IMR-90 (cell line): ENCODE results near the gene NCOA7. TPM values are rescaled to one million over a fixed set of nuclear protein-coding genes. Genes with fewer than 3 reads are reported as not detected.

Experiments
- ATAC-seq: fragments of 200-7000 bp; cut with Tn5 transposase; 2 replicates; pipeline ENCODE4 v1.9.1; 2020; ENCODE audit warnings: low read depth, mild to moderate bottlenecking, moderate library complexity
- BruUV-seq: library from RNA; stranded (reverse); fragments of 400-500 nt; replicated peaks from 2 replicates; lab custom pipeline; 2021; lab: Mats Ljungman, UMichigan
- CTCF ChIA-PET: fragments of 300-600 bp; formaldehyde crosslinking; extraction: SDS; loops from one replicate; lab custom pipeline; 2021; ENCODE audit warnings: antibody characterized with exemption; lab: Yijun Ruan, JAX
- POLR2A ChIA-PET: fragments of 300-600 bp; sonication (Branson Sonifier 250); formaldehyde crosslinking; loops from one replicate; lab custom pipeline; 2022; ENCODE audit warnings: antibody characterized with exemption; ENCODE audit not compliant: unreplicated experiment; lab: Charles Lee
- DNase-seq: peaks from one replicate; pipeline ENCODE4 v3.0.0; 2013
- H2AFZ ChIP-seq: replicated peaks from 2 replicates; pipeline ENCODE3; 2013; ENCODE audit warnings: low read length, mild to moderate bottlenecking; ENCODE audit not compliant: poor library complexity
- H2AK5ac ChIP-seq: 2 replicates; pipeline ENCODE4 v1.6.1; 2013; ENCODE audit warnings: low read depth, low read length, inconsistent platforms
- H2AK9ac ChIP-seq: replicated peaks from 2 replicates; pipeline ENCODE3; 2013; ENCODE audit warnings: mild to moderate bottlenecking, low read depth, low read length, moderate library complexity; ENCODE audit not compliant: poor library complexity
- H2BK120ac ChIP-seq: 2 replicates; pipeline ENCODE4 v1.6.1; 2013; ENCODE audit warnings: low read depth, low read length, inconsistent platforms
- H2BK15ac ChIP-seq: 3 replicates; pipeline ENCODE4 v1.6.1; 2013; ENCODE audit warnings: low read depth, low read length, inconsistent platforms
- H2BK20ac ChIP-seq: 2 replicates; pipeline ENCODE4 v1.6.1; 2013; ENCODE audit warnings: low read depth, mild to moderate bottlenecking, inconsistent platforms, low read length, moderate library complexity
- H2BK5ac ChIP-seq: 2 replicates; pipeline ENCODE4 v1.6.1; 2013; ENCODE audit warnings: mild to moderate bottlenecking, low read depth, low read length, inconsistent platforms; ENCODE audit not compliant: poor library complexity, severe bottlenecking
- H3K14ac ChIP-seq: replicated peaks from 2 replicates; pipeline ENCODE4 v1.6.1; 2013; ENCODE audit warnings: low read depth, low read length, inconsistent platforms
- H3K18ac ChIP-seq: 2 replicates; pipeline ENCODE4 v1.6.1; 2013; ENCODE audit warnings: low read depth, low read length, control low read depth
- H3K23ac ChIP-seq: 2 replicates; pipeline ENCODE4 v1.6.1; 2013; ENCODE audit warnings: low read depth, low read length, inconsistent platforms
- H3K27ac ChIP-seq: 2 replicates; pipeline ENCODE4 v1.5.1; 2013; ENCODE audit warnings: mild to moderate bottlenecking, control low read depth, low read length; ENCODE audit not compliant: insufficient read depth
- H3K27me3 ChIP-seq: 2 replicates; pipeline ENCODE4 v1.6.1; 2013; ENCODE audit warnings: low read length; ENCODE audit not compliant: control insufficient read depth, insufficient read depth
- H3K36me3 ChIP-seq: 2 replicates; pipeline ENCODE4 v1.6.1; 2013; ENCODE audit warnings: low read length, mixed read lengths; ENCODE audit not compliant: control insufficient read depth, insufficient read depth
- H3K4ac ChIP-seq: 2 replicates; pipeline ENCODE4 v1.6.1; 2013; ENCODE audit warnings: low read depth, low read length, inconsistent platforms
- H3K4me1 ChIP-seq: 2 replicates; pipeline ENCODE4 v1.6.1; 2013; ENCODE audit warnings: low read length, mixed read lengths; ENCODE audit not compliant: control insufficient read depth, insufficient read depth
- H3K4me2 ChIP-seq: 2 replicates; pipeline ENCODE4 v1.6.1; 2013; ENCODE audit warnings: low read depth, mild to moderate bottlenecking, control low read depth, low read length, moderate library complexity
- H3K4me3 ChIP-seq: 2 replicates; pipeline ENCODE4 v1.5.1; 2013; ENCODE audit warnings: low read depth, mild to moderate bottlenecking, control low read depth, low read length, moderate library complexity; ENCODE audit not compliant: insufficient read depth
- H3K56ac ChIP-seq: 2 replicates; pipeline ENCODE4 v1.6.1; 2013; ENCODE audit warnings: low read length, inconsistent platforms; ENCODE audit not compliant: insufficient read depth; ENCODE audit errors: extremely low read depth
- H3K79me1 ChIP-seq, 2 experiments: 2 replicates each; pipeline ENCODE4 v1.6.1; 2013; ENCODE audit warnings: low read length in 2 of 2, inconsistent platforms in 1 of 2, low read depth in 1 of 2
- H3K9ac ChIP-seq: 2 replicates; pipeline ENCODE4 v1.6.1; 2013; ENCODE audit warnings: low read depth, low read length, control low read depth
- H3K9me1 ChIP-seq: 2 replicates; pipeline ENCODE4 v1.6.1; 2013; ENCODE audit warnings: low read length, inconsistent platforms; ENCODE audit not compliant: insufficient read depth
- H3K9me3 ChIP-seq: 2 replicates; pipeline ENCODE4 v1.6.1; 2013; ENCODE audit warnings: low read length; ENCODE audit not compliant: control insufficient read depth, insufficient read depth
- H4K20me1 ChIP-seq: 2 replicates; pipeline ENCODE4 v1.6.1; 2013; ENCODE audit warnings: low read length, inconsistent platforms; ENCODE audit not compliant: insufficient read depth
- H4K5ac ChIP-seq: 2 replicates; pipeline ENCODE4 v1.6.1; 2013; ENCODE audit warnings: mild to moderate bottlenecking, low read depth, low read length, control low read depth
- H4K8ac ChIP-seq, 2 experiments: 2 replicates each; pipeline ENCODE4 v1.6.1; 2013; ENCODE audit warnings: low read depth in 2 of 2, low read length in 2 of 2, control low read depth in 1 of 2, inconsistent platforms in 1 of 2
- H4K91ac ChIP-seq: 2 replicates; pipeline ENCODE4 v1.6.1; 2013; ENCODE audit warnings: low read depth, low read length, inconsistent platforms; ENCODE audit not compliant: insufficient read depth
- BHLHE40 ChIP-seq: fragments of 150-350 bp; IDR thresholded peaks from 2 replicates; pipeline ENCODE4 v1.6.1; 2016; ENCODE audit warnings: mild to moderate bottlenecking, low read depth, low read length
- CEBPB ChIP-seq: IDR thresholded peaks from 2 replicates; pipeline ENCODE4 v1.6.1; 2012; ENCODE audit warnings: low read depth, low read length, improper control_type of control experiment
- CHD1 ChIP-seq: IDR thresholded peaks from 2 replicates; pipeline ENCODE4 v1.6.1; 2012; ENCODE audit warnings: low read depth, low read length, improper control_type of control experiment
- FOS ChIP-seq: fragments of 150-350 bp; IDR thresholded peaks from 2 replicates; pipeline ENCODE4 v1.6.1; 2016; ENCODE audit warnings: low read depth, low read length
- MAFK ChIP-seq: IDR thresholded peaks from 2 replicates; pipeline ENCODE4 v1.6.1; 2012; ENCODE audit warnings: low read depth, low read length, improper control_type of control experiment
- MAZ ChIP-seq: IDR thresholded peaks from 2 replicates; pipeline ENCODE4 v1.6.1; 2012; ENCODE audit warnings: low read depth, mild to moderate bottlenecking, low read length, improper control_type of control experiment, moderate library complexity, borderline replicate concordance
- MXI1 ChIP-seq: IDR thresholded peaks from 2 replicates; pipeline ENCODE4 v1.6.1; 2012; ENCODE audit warnings: low read depth, mild to moderate bottlenecking, low read length, moderate library complexity, borderline replicate concordance
- NFE2L2 ChIP-seq: fragments of 150-350 bp; IDR thresholded peaks from 2 replicates; pipeline ENCODE4 v1.6.1; 2016; ENCODE audit warnings: low read depth, mild to moderate bottlenecking, low read length
- POLR2A ChIP-seq: IDR thresholded peaks from 2 replicates; pipeline ENCODE4 v1.6.1; 2012; ENCODE audit warnings: mild to moderate bottlenecking, low read depth, low read length
- RAD21 ChIP-seq: IDR thresholded peaks from 2 replicates; pipeline ENCODE4 v1.6.1; 2012; ENCODE audit warnings: low read length, improper control_type of control experiment
- RCOR1 ChIP-seq: IDR thresholded peaks from 2 replicates; pipeline ENCODE4 v1.6.1; 2012; ENCODE audit warnings: mild to moderate bottlenecking, low read length, improper control_type of control experiment; ENCODE audit not compliant: insufficient replicate concordance
- RFX5 ChIP-seq: IDR thresholded peaks from 2 replicates; pipeline ENCODE4 v1.8.0; 2012; ENCODE audit warnings: low read depth, mild to moderate bottlenecking, low read length, moderate library complexity
- SMC3 ChIP-seq: fragments of 150-350 bp; IDR thresholded peaks from 2 replicates; pipeline ENCODE4 v1.6.1; 2016; ENCODE audit warnings: low read depth, mild to moderate bottlenecking, antibody characterized with exemption, low read length, moderate library complexity
- USF2 ChIP-seq: fragments of 150-350 bp; IDR thresholded peaks from 2 replicates; pipeline ENCODE4 v1.6.1; 2017; ENCODE audit warnings: mild to moderate bottlenecking, antibody characterized with exemption, low read length, low read depth
- WGBS, 2 experiments: methylation state at CpG; one replicate each; pipeline versions ENCODE4 v1.1.5 to v1.1.7; 2013; ENCODE audit warnings: missing lambda C conversion rate in 2 of 2; ENCODE audit not compliant: insufficient read length in 1 of 2; ENCODE audit errors: extremely low coverage in 2 of 2; 5-methylcytosine and 5-hydroxymethylcytosine counted together
- dilution Hi-C: fragments of 300-500 bp; cut with HindIII; formaldehyde crosslinking; loops from one replicate; pipeline ENCODE4 v1.14.3; 2018; ENCODE audit warnings: low sequenced_read_pairs; ENCODE audit not compliant: unreplicated experiment
- in situ Hi-C: fragments of 300-500 bp; cut with MboI; formaldehyde crosslinking; loops from 3 replicates; pipeline ENCODE4 v1.14.3; 2019; ENCODE audit warnings: low sequenced_read_pairs, inconsistent platforms, mixed read lengths
- intact Hi-C: fragments of 100-400 bp; cut with micrococcal nuclease; formaldehyde crosslinking; loops from 2 replicates; pipeline ENCODE4 v1.10.0; 2022
- polyA plus RNA-seq, 3 experiments: library from polyadenylated mRNA; depleted of rRNA; stranded (reverse); fragments of >200 nt; gene quantifications; 2 replicates each; pipeline ENCODE4 v1.2.3, GENCODE V29; 2012; ENCODE audit warnings: low replicate concordance in 1 of 3
- total RNA-seq: library from RNA; depleted of rRNA; stranded (reverse); fragments of >200 nt; gene quantifications from 2 replicates; pipeline ENCODE4 v1.2.3, GENCODE V29; 2012
- TF ChIP-seq, protein P1 (sequence below): conservative IDR thresholded peaks from 2 replicates; pipeline ENCODE4 v1.5.1; 2012; ENCODE audit warnings: mild to moderate bottlenecking, low read depth, low read length, improper control_type of control experiment
- TF ChIP-seq, protein P2 (sequence below): fragments of 150-350 bp; IDR thresholded peaks from 2 replicates; pipeline ENCODE4 v1.6.1; 2016; ENCODE audit warnings: low read depth, mild to moderate bottlenecking, low read length, moderate library complexity, borderline replicate concordance

Gene NCOA7
- total and polyA plus RNA-seq, 2 of the 4 experiments (the other 2 are of a cell fraction): 12.6 to 12.9 TPM

DNA sequence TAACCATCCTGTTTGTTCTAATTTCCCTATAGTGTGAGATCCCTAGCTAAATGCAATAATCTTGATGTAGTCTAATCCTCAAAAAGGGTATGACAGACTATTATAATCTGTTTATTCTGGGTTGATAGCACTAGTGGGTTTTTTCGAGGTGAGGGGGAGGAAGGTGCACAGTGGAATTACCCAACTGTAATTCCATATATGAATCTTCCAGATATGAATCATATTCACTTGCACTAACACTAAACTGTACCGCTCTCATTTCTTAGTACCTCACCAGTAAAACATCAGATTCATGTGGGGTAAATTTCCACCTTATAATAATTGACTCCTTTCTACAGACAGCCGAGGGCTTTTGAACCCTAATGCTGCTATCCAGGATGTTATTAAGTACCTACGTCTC is 16.5 kb downstream of the NCOA7 start:
- BruUV-seq: no TSS peak
- Histone ChIP-seq H3K4me1 (peaks cover 16% of the 10 kb centered on the region), H3K4ac (no peak overlapping the region), H3K14ac (no peak overlapping the region), H3K9me1 (peaks cover 7% of the 10 kb centered on the region), H3K4me3 (no peak overlapping the region), H2AK9ac (no peak overlapping the region), H3K36me3 (0 out of 2 replicates have a peak, but pooled peaks cover 1% of the 10 kb centered on the region), H3K56ac (no peak overlapping the region), H2AFZ (no peak overlapping the region), H4K91ac (no peak overlapping the region), H3K9ac (no peak overlapping the region), H4K5ac (no peak overlapping the region), H3K79me1 (peaks cover 7 to 21% of the 10 kb centered on the region in 2 experiments; a peak in 3 of 4 replicates), H3K18ac (no peak overlapping the region), H2BK15ac (no peak overlapping the region), H3K27me3 (no peaks in the 10 kb centered on the region), H2BK20ac (no peak overlapping the region), H3K4me2 (no peak overlapping the region), H4K20me1 (no peaks in the 10 kb centered on the region), H3K27ac (no peak overlapping the region), H3K9me3 (no peaks in the 10 kb centered on the region), H2BK5ac (no peak overlapping the region), H4K8ac (no peak overlapping the region), H2AK5ac (no peak overlapping the region), H2BK120ac (no peak overlapping the region), H3K23ac (no peak overlapping the region)
- no peak for DNase-seq
- dilution Hi-C loops (no loop called here), intact Hi-C loops (no loop called here), in situ Hi-C loops (no loop called here)
- ChIA-PET CTCF (interaction anchor here (1.3 kb wide), 1 partner anchor 13 kb away, joined by 4 read pairs; no protein-coding TSS in a partner anchor), POLR2A (interaction anchor here (0.6 kb wide), 1 partner anchor 149 kb away, joined by 5 read pairs; the partner anchor contains the start of gene HINT3)
- TF ChIP-seq, protein P1, sequence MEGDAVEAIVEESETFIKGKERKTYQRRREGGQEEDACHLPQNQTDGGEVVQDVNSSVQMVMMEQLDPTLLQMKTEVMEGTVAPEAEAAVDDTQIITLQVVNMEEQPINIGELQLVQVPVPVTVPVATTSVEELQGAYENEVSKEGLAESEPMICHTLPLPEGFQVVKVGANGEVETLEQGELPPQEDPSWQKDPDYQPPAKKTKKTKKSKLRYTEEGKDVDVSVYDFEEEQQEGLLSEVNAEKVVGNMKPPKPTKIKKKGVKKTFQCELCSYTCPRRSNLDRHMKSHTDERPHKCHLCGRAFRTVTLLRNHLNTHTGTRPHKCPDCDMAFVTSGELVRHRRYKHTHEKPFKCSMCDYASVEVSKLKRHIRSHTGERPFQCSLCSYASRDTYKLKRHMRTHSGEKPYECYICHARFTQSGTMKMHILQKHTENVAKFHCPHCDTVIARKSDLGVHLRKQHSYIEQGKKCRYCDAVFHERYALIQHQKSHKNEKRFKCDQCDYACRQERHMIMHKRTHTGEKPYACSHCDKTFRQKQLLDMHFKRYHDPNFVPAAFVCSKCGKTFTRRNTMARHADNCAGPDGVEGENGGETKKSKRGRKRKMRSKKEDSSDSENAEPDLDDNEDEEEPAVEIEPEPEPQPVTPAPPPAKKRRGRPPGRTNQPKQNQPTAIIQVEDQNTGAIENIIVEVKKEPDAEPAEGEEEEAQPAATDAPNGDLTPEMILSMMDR: no peak
- TF ChIP-seq FOS (no peak), MAZ (no peak), BHLHE40 (no peak), RCOR1 (no peak), RFX5 (no peak), CEBPB (no peak), MXI1 (no peak), USF2 (no peak), SMC3 (no peak), MAFK (no peak), CHD1 (no peak), RAD21 (no peak), POLR2A (no peak), NFE2L2 (no peak)
- TF ChIP-seq, protein P2, sequence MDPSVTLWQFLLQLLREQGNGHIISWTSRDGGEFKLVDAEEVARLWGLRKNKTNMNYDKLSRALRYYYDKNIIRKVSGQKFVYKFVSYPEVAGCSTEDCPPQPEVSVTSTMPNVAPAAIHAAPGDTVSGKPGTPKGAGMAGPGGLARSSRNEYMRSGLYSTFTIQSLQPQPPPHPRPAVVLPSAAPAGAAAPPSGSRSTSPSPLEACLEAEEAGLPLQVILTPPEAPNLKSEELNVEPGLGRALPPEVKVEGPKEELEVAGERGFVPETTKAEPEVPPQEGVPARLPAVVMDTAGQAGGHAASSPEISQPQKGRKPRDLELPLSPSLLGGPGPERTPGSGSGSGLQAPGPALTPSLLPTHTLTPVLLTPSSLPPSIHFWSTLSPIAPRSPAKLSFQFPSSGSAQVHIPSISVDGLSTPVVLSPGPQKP: no peak
- WGBS, 2 experiments: no CpG with 5 or more reads among the region's 4 CpGs
- ATAC-seq: no peak
